Panc1 (cell line): Measurements from ENCODE around the gene ITPR3.

Source experiments
- POLR2AphosphoS5 ChIP-seq: IDR thresholded peaks from 2 replicates; pipeline ENCODE4 v1.6.1; 2012; ENCODE audit warnings: mild to moderate bottlenecking, low read depth, low read length, moderate library complexity
- SIN3A ChIP-seq: IDR thresholded peaks from 2 replicates; pipeline ENCODE4 v1.6.1; 2012; ENCODE audit warnings: low read depth, mild to moderate bottlenecking, low read length, moderate library complexity, borderline replicate concordance; ENCODE audit not compliant: insufficient read depth
- TCF7L2 ChIP-seq: IDR thresholded peaks from 2 replicates; pipeline ENCODE4 v1.6.1; 2011; ENCODE audit warnings: mild to moderate bottlenecking, low read depth, low read length, inconsistent platforms
- TF ChIP-seq, protein P1 (sequence below): fragments of 450-650 bp; IDR thresholded peaks from 2 replicates; pipeline ENCODE4 v1.5.1; 2017; ENCODE audit warnings: mild to moderate bottlenecking
- TF ChIP-seq, protein P2 (sequence below), 2 experiments: IDR thresholded peaks; 2 replicates each; pipeline ENCODE4 v1.6.1; 2011 to 2012; ENCODE audit warnings: low read depth in 2 of 2, control low read depth in 1 of 2, low read length in 1 of 2, mild to moderate bottlenecking in 1 of 2, moderate library complexity in 1 of 2; ENCODE audit not compliant: insufficient read depth in 1 of 2

DNA sequence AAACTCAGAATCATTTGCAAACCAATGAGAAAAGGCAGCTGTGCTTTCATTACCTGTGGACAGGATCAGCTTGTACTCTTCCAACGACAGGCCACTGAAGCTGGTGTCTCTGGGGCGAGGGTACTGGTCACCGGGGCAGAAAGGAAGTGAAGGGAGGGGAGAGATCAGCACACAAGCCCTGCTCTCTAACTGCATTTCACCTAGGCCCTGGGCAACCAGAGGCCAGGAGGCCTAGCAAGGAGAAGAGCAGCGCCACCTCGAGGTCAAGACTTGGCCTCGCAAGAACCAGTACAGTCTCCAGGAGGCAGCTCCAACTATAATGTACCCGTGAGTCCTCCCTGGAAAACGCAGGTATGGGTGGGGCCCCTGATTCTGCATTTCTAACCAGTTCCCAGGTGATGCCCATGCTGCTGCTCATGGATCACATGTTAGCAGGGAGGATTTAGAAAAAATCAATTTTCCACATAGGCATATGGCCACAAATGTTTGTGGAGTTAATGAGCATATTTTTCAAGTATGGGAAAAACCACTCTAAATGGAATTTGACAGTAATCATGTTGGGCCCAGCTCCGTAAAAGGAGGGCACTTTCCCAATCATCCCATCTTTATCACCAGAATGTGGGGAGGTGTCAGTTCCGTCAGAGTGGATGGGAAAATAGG is 79.4 kb downstream of the ITPR3 start:
- TF ChIP-seq, protein P1, sequence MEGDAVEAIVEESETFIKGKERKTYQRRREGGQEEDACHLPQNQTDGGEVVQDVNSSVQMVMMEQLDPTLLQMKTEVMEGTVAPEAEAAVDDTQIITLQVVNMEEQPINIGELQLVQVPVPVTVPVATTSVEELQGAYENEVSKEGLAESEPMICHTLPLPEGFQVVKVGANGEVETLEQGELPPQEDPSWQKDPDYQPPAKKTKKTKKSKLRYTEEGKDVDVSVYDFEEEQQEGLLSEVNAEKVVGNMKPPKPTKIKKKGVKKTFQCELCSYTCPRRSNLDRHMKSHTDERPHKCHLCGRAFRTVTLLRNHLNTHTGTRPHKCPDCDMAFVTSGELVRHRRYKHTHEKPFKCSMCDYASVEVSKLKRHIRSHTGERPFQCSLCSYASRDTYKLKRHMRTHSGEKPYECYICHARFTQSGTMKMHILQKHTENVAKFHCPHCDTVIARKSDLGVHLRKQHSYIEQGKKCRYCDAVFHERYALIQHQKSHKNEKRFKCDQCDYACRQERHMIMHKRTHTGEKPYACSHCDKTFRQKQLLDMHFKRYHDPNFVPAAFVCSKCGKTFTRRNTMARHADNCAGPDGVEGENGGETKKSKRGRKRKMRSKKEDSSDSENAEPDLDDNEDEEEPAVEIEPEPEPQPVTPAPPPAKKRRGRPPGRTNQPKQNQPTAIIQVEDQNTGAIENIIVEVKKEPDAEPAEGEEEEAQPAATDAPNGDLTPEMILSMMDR = peak; percentile 92
- TF ChIP-seq POLR2AphosphoS5 = no peak
- no peak for TF ChIP-seq TCF7L2
- TF ChIP-seq, protein P2, sequence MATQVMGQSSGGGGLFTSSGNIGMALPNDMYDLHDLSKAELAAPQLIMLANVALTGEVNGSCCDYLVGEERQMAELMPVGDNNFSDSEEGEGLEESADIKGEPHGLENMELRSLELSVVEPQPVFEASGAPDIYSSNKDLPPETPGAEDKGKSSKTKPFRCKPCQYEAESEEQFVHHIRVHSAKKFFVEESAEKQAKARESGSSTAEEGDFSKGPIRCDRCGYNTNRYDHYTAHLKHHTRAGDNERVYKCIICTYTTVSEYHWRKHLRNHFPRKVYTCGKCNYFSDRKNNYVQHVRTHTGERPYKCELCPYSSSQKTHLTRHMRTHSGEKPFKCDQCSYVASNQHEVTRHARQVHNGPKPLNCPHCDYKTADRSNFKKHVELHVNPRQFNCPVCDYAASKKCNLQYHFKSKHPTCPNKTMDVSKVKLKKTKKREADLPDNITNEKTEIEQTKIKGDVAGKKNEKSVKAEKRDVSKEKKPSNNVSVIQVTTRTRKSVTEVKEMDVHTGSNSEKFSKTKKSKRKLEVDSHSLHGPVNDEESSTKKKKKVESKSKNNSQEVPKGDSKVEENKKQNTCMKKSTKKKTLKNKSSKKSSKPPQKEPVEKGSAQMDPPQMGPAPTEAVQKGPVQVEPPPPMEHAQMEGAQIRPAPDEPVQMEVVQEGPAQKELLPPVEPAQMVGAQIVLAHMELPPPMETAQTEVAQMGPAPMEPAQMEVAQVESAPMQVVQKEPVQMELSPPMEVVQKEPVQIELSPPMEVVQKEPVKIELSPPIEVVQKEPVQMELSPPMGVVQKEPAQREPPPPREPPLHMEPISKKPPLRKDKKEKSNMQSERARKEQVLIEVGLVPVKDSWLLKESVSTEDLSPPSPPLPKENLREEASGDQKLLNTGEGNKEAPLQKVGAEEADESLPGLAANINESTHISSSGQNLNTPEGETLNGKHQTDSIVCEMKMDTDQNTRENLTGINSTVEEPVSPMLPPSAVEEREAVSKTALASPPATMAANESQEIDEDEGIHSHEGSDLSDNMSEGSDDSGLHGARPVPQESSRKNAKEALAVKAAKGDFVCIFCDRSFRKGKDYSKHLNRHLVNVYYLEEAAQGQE (IDR thresholded peaks at IDR 0.05; ENCODE audit: insufficient read depth in 1 of 2, low read depth in 2 of 2, low read length in 1 of 2) = no peak
- TF ChIP-seq SIN3A = no peak
